GM18951 (cell line): ENCODE data around the gene CYTH1.
"Not testable (repeated sequence)": the region's sequence is repeated elsewhere in the genome, so short reads cannot be mapped to it uniquely, and the experiment has no call there.

Experiments
- POLR2A ChIP-seq: IDR thresholded peaks from 4 replicates; pipeline ENCODE4 v1.6.1; 2011; ENCODE audit warnings: mild to moderate bottlenecking; ENCODE audit not compliant: insufficient read length, insufficient read depth; ENCODE audit errors: extremely low read depth
- in situ Hi-C: fragments of 300-500 bp; cut with MboI; formaldehyde crosslinking; loops from one replicate; pipeline ENCODE4 v1.12.0; 2022; ENCODE audit warnings: low sequenced_read_pairs, mixed read lengths, inconsistent platforms; ENCODE audit not compliant: unreplicated experiment

The CYTH1 gene

GRCh38 chr17:78779850-78780249, 2.2 kb downstream of the CYTH1 start:
- in situ Hi-C loops = no loop called here
- peak; percentile 41 for TF ChIP-seq POLR2A

GRCh38 chr17:78779286-78779651, 2.8 kb downstream of the CYTH1 start:
- in situ Hi-C loops = not testable (repeated sequence)

- TF ChIP-seq POLR2A = no peak
- in situ Hi-C loops = no loop called here
These were observed 4.2 kb downstream of the CYTH1 start for GRCh38 chr17:78777881-78778280.

- in situ Hi-C loops = no loop called here
- peak; percentile 63 for TF ChIP-seq POLR2A
These were observed 7.0 kb downstream of the CYTH1 start for GRCh38 chr17:78774956-78775571.

- TF ChIP-seq POLR2A = no peak
- in situ Hi-C loops = no loop called here
These were observed 7.6 kb downstream of the CYTH1 start for GRCh38 chr17:78774453-78774852.

- no peak for TF ChIP-seq POLR2A
- in situ Hi-C loops = no loop called here
These were observed 10.2 kb downstream of the CYTH1 start for GRCh38 chr17:78771758-78772382.

GRCh38 chr17:78769196-78769773, 12.8 kb downstream of the CYTH1 start:
- in situ Hi-C loops = no loop called here
- TF ChIP-seq POLR2A = no peak

- in situ Hi-C loops = no loop called here
- TF ChIP-seq POLR2A = no peak
These were observed 14.3 kb downstream of the CYTH1 start for GRCh38 chr17:78767806-78768205.

- no peak for TF ChIP-seq POLR2A
- in situ Hi-C loops = no loop called here
These were observed 15.3 kb downstream of the CYTH1 start for GRCh38 chr17:78766743-78767294.

GRCh38 chr17:78766225-78766624, 15.8 kb downstream of the CYTH1 start:
- in situ Hi-C loops = no loop called here

GRCh38 chr17:78765821-78766220, 16.3 kb downstream of the CYTH1 start:
- in situ Hi-C loops = no loop called here

More at GRCh38 chr17:78766225-78766624, 15.8 kb downstream of the CYTH1 start:
- TF ChIP-seq POLR2A = no peak

GRCh38 chr17:78764871-78765270, 17.2 kb downstream of the CYTH1 start:
- no peak for TF ChIP-seq POLR2A
- in situ Hi-C loops = no loop called here

More at GRCh38 chr17:78765821-78766220, 16.3 kb downstream of the CYTH1 start:
- TF ChIP-seq POLR2A = no peak

GRCh38 chr17:78763561-78763960, 18.5 kb downstream of the CYTH1 start:
- no peak for TF ChIP-seq POLR2A
- in situ Hi-C loops = no loop called here
